ENCODE data around the gene DIS3L. TPM values are rescaled to one million over a fixed set of nuclear protein-coding genes. Genes with fewer than 3 reads are reported as not detected.

The DIS3L gene
- total RNA-seq, 1 donor: 40.5 TPM

DNA sequence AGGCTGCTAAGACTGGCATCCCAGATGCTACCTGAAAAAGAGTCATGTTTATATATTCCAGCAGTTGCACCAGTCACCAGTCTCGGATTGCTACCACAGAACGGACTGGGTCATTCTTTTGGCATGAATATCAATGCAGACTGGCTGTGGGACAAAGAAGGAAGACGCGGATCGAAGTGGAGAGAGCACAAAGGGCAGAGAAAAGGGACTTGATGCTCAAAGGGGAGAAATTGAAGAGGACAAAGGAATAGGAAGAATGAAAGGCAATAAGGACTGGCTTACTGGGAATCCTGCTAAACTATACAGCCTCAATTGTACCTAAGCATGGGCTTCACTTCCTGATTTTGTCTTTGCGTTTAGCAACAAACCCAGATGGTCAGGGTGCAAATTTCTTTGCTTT is 15.3 kb upstream of the DIS3L start:
- no peak overlapping the region for H3K27ac ChIP-seq (ENCODE audit: low read depth, low read length)
- TF ChIP-seq, protein P1, sequence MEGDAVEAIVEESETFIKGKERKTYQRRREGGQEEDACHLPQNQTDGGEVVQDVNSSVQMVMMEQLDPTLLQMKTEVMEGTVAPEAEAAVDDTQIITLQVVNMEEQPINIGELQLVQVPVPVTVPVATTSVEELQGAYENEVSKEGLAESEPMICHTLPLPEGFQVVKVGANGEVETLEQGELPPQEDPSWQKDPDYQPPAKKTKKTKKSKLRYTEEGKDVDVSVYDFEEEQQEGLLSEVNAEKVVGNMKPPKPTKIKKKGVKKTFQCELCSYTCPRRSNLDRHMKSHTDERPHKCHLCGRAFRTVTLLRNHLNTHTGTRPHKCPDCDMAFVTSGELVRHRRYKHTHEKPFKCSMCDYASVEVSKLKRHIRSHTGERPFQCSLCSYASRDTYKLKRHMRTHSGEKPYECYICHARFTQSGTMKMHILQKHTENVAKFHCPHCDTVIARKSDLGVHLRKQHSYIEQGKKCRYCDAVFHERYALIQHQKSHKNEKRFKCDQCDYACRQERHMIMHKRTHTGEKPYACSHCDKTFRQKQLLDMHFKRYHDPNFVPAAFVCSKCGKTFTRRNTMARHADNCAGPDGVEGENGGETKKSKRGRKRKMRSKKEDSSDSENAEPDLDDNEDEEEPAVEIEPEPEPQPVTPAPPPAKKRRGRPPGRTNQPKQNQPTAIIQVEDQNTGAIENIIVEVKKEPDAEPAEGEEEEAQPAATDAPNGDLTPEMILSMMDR (IDR thresholded peaks at IDR 0.05; ENCODE audit: extremely low read depth, low read depth, low read length): no peak

DNA sequence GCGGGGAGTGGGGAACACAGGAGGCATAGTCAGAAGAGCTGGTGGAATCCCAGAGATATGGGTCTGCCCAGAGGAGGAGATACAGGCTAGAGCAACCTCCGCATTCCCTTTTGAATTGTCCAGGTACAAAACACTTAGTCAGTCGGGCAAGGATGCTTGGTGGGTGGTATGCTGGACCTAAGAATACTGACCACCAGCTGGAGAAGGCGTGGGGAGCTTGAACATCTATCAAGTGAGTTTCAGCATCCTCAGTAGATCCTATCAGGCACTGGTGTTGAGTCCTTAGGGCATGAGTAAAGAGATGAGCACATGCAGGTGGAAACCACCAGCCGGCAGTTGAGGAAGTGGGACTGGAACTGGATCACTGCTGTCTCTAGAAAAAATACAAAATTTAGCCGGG is 14.7 kb upstream of the DIS3L start:
- H3K9me3 ChIP-seq (ENCODE audit: low read depth, low read length): no peaks in the 10 kb centered on the region
- H3K27ac ChIP-seq (ENCODE audit: low read depth, low read length): no peak overlapping the region
- no peak for DNase-seq (ENCODE audit: insufficient read length, low spot score, missing footprints)
- no peaks in the 10 kb centered on the region for H3K36me3 ChIP-seq (ENCODE audit: insufficient read depth, low read length)
- peaks cover 21% of the 10 kb centered on the region for H3K27me3 ChIP-seq (ENCODE audit: insufficient read depth, low read length)
- H3K4me2 ChIP-seq (ENCODE audit: insufficient read depth, low read length): no peak overlapping the region
- H3K4me3 ChIP-seq (ENCODE audit: insufficient read depth, low read length): no peak overlapping the region
- no peaks in the 10 kb centered on the region for H3K79me2 ChIP-seq (ENCODE audit: insufficient read depth, low read length)
- no peaks in the 10 kb centered on the region for H3K4me1 ChIP-seq (ENCODE audit: insufficient read depth, low read length)
- TF ChIP-seq, protein P1 (IDR thresholded peaks at IDR 0.05; ENCODE audit: extremely low read depth, low read depth, low read length): no peak
- H2AFZ ChIP-seq (ENCODE audit: low read length): no peak overlapping the region
- H4K20me1 ChIP-seq (ENCODE audit: insufficient read depth, low read length): no peaks in the 10 kb centered on the region

More for the DNA sequence above, 15.3 kb upstream of the DIS3L start:
- H3K9me3 ChIP-seq (ENCODE audit: low read depth, low read length): no peaks in the 10 kb centered on the region
- H2AFZ ChIP-seq (ENCODE audit: low read length): no peak overlapping the region
- DNase-seq (ENCODE audit: insufficient read length, low spot score, missing footprints): no peak
- no peak overlapping the region for H3K4me2 ChIP-seq (ENCODE audit: insufficient read depth, low read length)
- H3K27me3 ChIP-seq (ENCODE audit: insufficient read depth, low read length): peaks cover 21% of the 10 kb centered on the region
- no peaks in the 10 kb centered on the region for H3K79me2 ChIP-seq (ENCODE audit: insufficient read depth, low read length)
- H4K20me1 ChIP-seq (ENCODE audit: insufficient read depth, low read length): no peaks in the 10 kb centered on the region
- H3K4me1 ChIP-seq (ENCODE audit: insufficient read depth, low read length): no peaks in the 10 kb centered on the region
- no peak overlapping the region for H3K4me3 ChIP-seq (ENCODE audit: insufficient read depth, low read length)
- H3K36me3 ChIP-seq (ENCODE audit: insufficient read depth, low read length): no peaks in the 10 kb centered on the region

DNA sequence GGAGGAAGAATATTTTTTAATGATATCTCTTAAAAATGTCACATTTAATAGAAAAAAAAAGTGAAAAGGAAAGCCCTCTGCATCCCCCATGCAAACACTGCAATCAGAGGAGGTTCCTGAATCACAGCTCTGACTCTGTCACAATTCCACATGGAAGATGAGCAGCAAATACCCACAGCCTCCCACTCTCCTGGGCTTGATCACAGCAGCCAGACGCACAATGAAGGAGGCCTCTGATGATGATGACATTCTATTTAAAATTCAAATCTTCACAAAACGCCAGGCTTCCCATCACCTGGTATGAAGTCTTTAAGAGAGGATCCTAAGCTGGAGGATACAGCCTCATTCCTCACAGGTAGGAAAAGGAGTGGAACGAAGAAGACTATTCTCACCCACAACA is 9.1 kb upstream of the DIS3L start:
- H3K9me3 ChIP-seq (ENCODE audit: low read depth, low read length): no peaks in the 10 kb centered on the region
- H2AFZ ChIP-seq (ENCODE audit: low read length): no peak overlapping the region
- no peaks in the 10 kb centered on the region for H4K20me1 ChIP-seq (ENCODE audit: insufficient read depth, low read length)
- TF ChIP-seq, protein P1 (IDR thresholded peaks at IDR 0.05; ENCODE audit: extremely low read depth, low read depth, low read length): no peak
- no peaks in the 10 kb centered on the region for H3K36me3 ChIP-seq (ENCODE audit: insufficient read depth, low read length)
- H3K4me2 ChIP-seq (ENCODE audit: insufficient read depth, low read length): no peak overlapping the region
- H3K27me3 ChIP-seq (ENCODE audit: insufficient read depth, low read length): peaks cover 8% of the 10 kb centered on the region
- H3K4me1 ChIP-seq (ENCODE audit: insufficient read depth, low read length): no peaks in the 10 kb centered on the region
- no peaks in the 10 kb centered on the region for H3K79me2 ChIP-seq (ENCODE audit: insufficient read depth, low read length)
- no peak overlapping the region for H3K27ac ChIP-seq (ENCODE audit: low read depth, low read length)
- H3K4me3 ChIP-seq (ENCODE audit: insufficient read depth, low read length): no peak overlapping the region
- DNase-seq (ENCODE audit: insufficient read length, low spot score, missing footprints): no peak

DNA sequence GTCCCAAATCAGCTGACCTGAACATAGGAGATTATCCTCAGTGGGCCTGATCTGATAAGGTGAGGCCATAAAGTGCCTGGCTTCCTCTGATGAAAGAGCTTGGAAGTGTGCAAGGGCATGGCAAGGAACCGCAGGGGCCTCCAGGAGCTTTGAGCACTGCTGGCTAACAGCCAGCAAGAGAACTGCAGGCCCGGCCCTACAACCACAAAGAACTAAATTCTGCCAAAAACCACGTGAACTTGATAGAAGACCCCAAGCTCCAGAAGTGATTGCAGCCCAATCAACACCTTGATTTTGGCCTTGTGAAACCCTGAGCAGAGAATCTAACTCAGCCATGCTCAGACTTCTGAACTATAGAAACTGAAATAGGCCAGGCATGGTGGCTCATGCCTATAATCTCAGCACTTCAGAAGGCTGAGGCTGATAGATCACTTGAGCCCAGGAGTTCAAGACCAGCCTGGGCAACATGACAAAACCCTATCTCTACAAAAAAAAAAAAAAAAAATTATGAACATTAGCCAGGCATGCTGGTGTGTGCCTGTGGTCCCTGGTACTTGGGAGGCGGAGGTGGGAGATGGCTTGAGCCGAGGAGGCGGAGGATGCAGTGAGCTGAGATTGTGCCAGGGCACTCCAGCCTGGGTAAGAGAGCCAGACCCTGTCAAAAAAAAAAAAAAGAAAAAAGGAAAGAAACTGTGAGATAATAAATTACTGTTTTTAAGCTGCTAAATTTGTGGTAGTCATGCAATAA is 7.7 kb upstream of the DIS3L start:
- no peaks in the 10 kb centered on the region for H4K20me1 ChIP-seq (ENCODE audit: insufficient read depth, low read length)
- H3K4me1 ChIP-seq (ENCODE audit: insufficient read depth, low read length): no peaks in the 10 kb centered on the region
- no peaks in the 10 kb centered on the region for H3K36me3 ChIP-seq (ENCODE audit: insufficient read depth, low read length)
- no peak overlapping the region for H2AFZ ChIP-seq (ENCODE audit: low read length)
- peaks cover 5% of the 10 kb centered on the region for H3K27me3 ChIP-seq (ENCODE audit: insufficient read depth, low read length)
- no peak overlapping the region for H3K4me2 ChIP-seq (ENCODE audit: insufficient read depth, low read length)
- TF ChIP-seq, protein P1 (IDR thresholded peaks at IDR 0.05; ENCODE audit: extremely low read depth, low read depth, low read length): no peak
- no peaks in the 10 kb centered on the region for H3K9me3 ChIP-seq (ENCODE audit: low read depth, low read length)
- H3K79me2 ChIP-seq (ENCODE audit: insufficient read depth, low read length): no peaks in the 10 kb centered on the region
- H3K27ac ChIP-seq (ENCODE audit: low read depth, low read length): no peak overlapping the region
- no peak for DNase-seq (ENCODE audit: insufficient read length, low spot score, missing footprints)
- no peak overlapping the region for H3K4me3 ChIP-seq (ENCODE audit: insufficient read depth, low read length)

All from osteoblast (primary cell).